Sigmoid colon (tissue), 7 donors: ENCODE results near the gene UGT3A1. TPM values are rescaled to one million over a fixed set of nuclear protein-coding genes. Genes with fewer than 3 reads are reported as not detected.
A peak's percentile ranks its signal among the peaks of the same experiment; 100 is the strongest.

Experiments
- DNase-seq: peaks from one replicate; pipeline ENCODE4 v3.0.0-alpha.2; 2019
- H3K27ac ChIP-seq, 4 donors: fragments of 200-600 bp; sonication (generic); one replicate each; pipeline ENCODE4 v1.5.1; 2016 to 2019; ENCODE audit warnings: mild to moderate bottlenecking in 1 of 4
- H3K27me3 ChIP-seq, 3 donors: fragments of 200-600 bp; sonication (generic); one replicate each; pipeline ENCODE4 v1.5.1; 2019; ENCODE audit warnings: mild to moderate bottlenecking in 1 of 3
- H3K36me3 ChIP-seq, 4 donors: fragments of 200-600 bp; sonication (generic); one replicate each; pipeline ENCODE4 v1.5.1; 2016 to 2019
- H3K4me1 ChIP-seq, 4 donors: fragments of 200-600 bp; sonication (generic); one replicate each; pipeline ENCODE4 v1.5.1; 2017 to 2019
- H3K4me3 ChIP-seq, 4 donors: fragments of 200-600 bp; sonication (generic); one replicate each; pipeline ENCODE4 v1.5.1; 2017 to 2019; ENCODE audit warnings: mild to moderate bottlenecking in 2 of 4, moderate library complexity in 1 of 4
- H3K9me3 ChIP-seq, 4 donors: fragments of 200-600 bp in 3 of 4; sonication (generic) in 3 of 4; one replicate each; pipeline versions ENCODE4 v1.5.1 to v1.6.1; 2013 to 2019
- CTCF ChIP-seq, 4 experiments: fragments of 450-650 bp in 3 of 4; fragments of 200-600 bp in 1 of 4; IDR thresholded peaks; one replicate each; pipeline ENCODE4 v1.5.1; 2016 to 2019; ENCODE audit warnings: antibody characterized with exemption in 4 of 4, mild to moderate bottlenecking in 3 of 4, moderate library complexity in 2 of 4
- EP300 ChIP-seq, 4 donors: sonication (generic); formaldehyde crosslinking; IDR thresholded peaks; one replicate each; pipeline ENCODE4 v1.6.1; 2017; ENCODE audit warnings: antibody characterized with exemption in 4 of 4
- POLR2A ChIP-seq, 2 donors: fragments of 450-650 bp; IDR thresholded peaks; one replicate each; pipeline ENCODE4 v1.6.1; 2016; ENCODE audit warnings: antibody characterized with exemption in 2 of 2, mild to moderate bottlenecking in 2 of 2, moderate library complexity in 2 of 2
- POLR2AphosphoS5 ChIP-seq, 4 donors: sonication (generic); formaldehyde crosslinking; IDR thresholded peaks; one replicate each; pipeline ENCODE4 v1.6.1; 2017; ENCODE audit warnings: antibody characterized with exemption in 4 of 4
- WGBS, 2 donors: extraction: QIAGEN DNeasy Blood & Tissue Kit; methylation state at CpG; one replicate each; pipeline ENCODE4 v1.1.7; 2013; 5-methylcytosine and 5-hydroxymethylcytosine counted together
- intact Hi-C: fragments of 100-400 bp; cut with DNase I; formaldehyde crosslinking; loops from one replicate; pipeline ENCODE4 v1.15.1; 2023
- polyA plus RNA-seq, 3 donors: library from polyadenylated mRNA; stranded (reverse); fragments of 200-250 nt; gene quantifications; one replicate each; pipeline ENCODE4 v1.2.3, GENCODE V29; 2013
- total RNA-seq, 4 donors: library from RNA; depleted of rRNA; stranded (reverse); fragments of >200 nt; gene quantifications; one replicate each; pipeline ENCODE4 v1.1.0, GENCODE V29; 2016
- donor health status: healthy with polysubstance abuse.
- donor health status: Bipolar disorder and iron deficiency.
- donor health status: healthy.

UGT3A1 gene
- total and polyA plus RNA-seq, 7 donors, result not detected

GRCh38 chr5:35926389-35927051 lies 64.7 kb downstream of the UGT3A1 start:
- H3K9me3 ChIP-seq, result no peaks in the 10 kb centered on the region
- no peak overlapping the region for H3K27ac ChIP-seq
- H3K4me3 ChIP-seq, result no peak overlapping the region
- intact Hi-C loops, result loop anchor here (5.0 kb wide), 3 partner anchors 149 to 839 kb away; partner anchors contain the start of gene SPEF2
- TF ChIP-seq POLR2AphosphoS5 (IDR thresholded peaks at IDR 0.05) (no peak), CTCF (IDR thresholded peaks at IDR 0.05) (peak; percentile 23 to 83 (median 69))
- peaks cover 0 to 7% (median 1%) of the 10 kb centered on the region in 4 donors for H3K4me1 ChIP-seq
- DNase-seq, result no peak
- no peaks in the 10 kb centered on the region for H3K36me3 ChIP-seq
- H3K27me3 ChIP-seq, result peaks cover 0 to 28% (median 0%) of the 10 kb centered on the region in 3 donors
- 42 to 50% methylated on average over 13 of the region's 13 CpGs for WGBS, 2 donors

GRCh38 chr5:35924950-35925722 lies 66.1 kb downstream of the UGT3A1 start:
- TF ChIP-seq CTCF (IDR thresholded peaks at IDR 0.05) (peak in 2 of 4 experiments; percentile 14 to 15), EP300 (IDR thresholded peaks at IDR 0.05) (no peak)
- peaks cover 0 to 7% (median 1%) of the 10 kb centered on the region in 4 donors for H3K4me1 ChIP-seq
- H3K27ac ChIP-seq, result no peak overlapping the region
- peak; percentile 68 for DNase-seq
- intact Hi-C loops, result loop anchor here (5.0 kb wide), 3 partner anchors 148 to 838 kb away; partner anchors contain the start of gene SPEF2
- no peaks in the 10 kb centered on the region for H3K9me3 ChIP-seq
- no peak overlapping the region for H3K4me3 ChIP-seq
- 10 to 15% methylated on average over 21 of the region's 21 CpGs for WGBS, 2 donors
- peaks cover 0 to 28% (median 0%) of the 10 kb centered on the region in 3 donors for H3K27me3 ChIP-seq
- H3K36me3 ChIP-seq, result no peaks in the 10 kb centered on the region

- H3K27me3 ChIP-seq, result peaks cover 0 to 28% (median 0%) of the 10 kb centered on the region in 3 donors
- WGBS, 2 donors, result 49 to 52% methylated on average over 10 of the region's 10 CpGs
- TF ChIP-seq POLR2A (IDR thresholded peaks at IDR 0.05) (no peak), CTCF (IDR thresholded peaks at IDR 0.05) (no peak), POLR2AphosphoS5 (IDR thresholded peaks at IDR 0.05) (no peak), EP300 (IDR thresholded peaks at IDR 0.05) (no peak)
These were observed 66.9 kb downstream of the UGT3A1 start for GRCh38 chr5:35924122-35924949.

GRCh38 chr5:35922468-35922867 lies 68.7 kb downstream of the UGT3A1 start:
- Histone ChIP-seq H3K27me3 (peaks cover 0 to 28% (median 0%) of the 10 kb centered on the region in 3 donors), H3K9me3 (no peaks in the 10 kb centered on the region), H3K36me3 (no peaks in the 10 kb centered on the region), H3K4me3 (no peak overlapping the region), H3K27ac (no peak overlapping the region), H3K4me1 (peaks cover 0 to 7% (median 1%) of the 10 kb centered on the region in 4 donors)
- 70 to 83% methylated on average over 7 of the region's 7 CpGs for WGBS, 2 donors
- no peak for TF ChIP-seq POLR2AphosphoS5 (IDR thresholded peaks at IDR 0.05)
- TF ChIP-seq POLR2A (IDR thresholded peaks at IDR 0.05), result no peak
- intact Hi-C loops, result no loop called here
- DNase-seq, result no peak

More at GRCh38 chr5:35924122-35924949, 66.9 kb downstream of the UGT3A1 start:
- H3K4me1 ChIP-seq, result peaks cover 0 to 7% (median 1%) of the 10 kb centered on the region in 4 donors
- no peak overlapping the region for H3K4me3 ChIP-seq
- intact Hi-C loops, result no loop called here
- no peaks in the 10 kb centered on the region for H3K36me3 ChIP-seq
- no peak for DNase-seq
- H3K27ac ChIP-seq, result no peak overlapping the region
- no peaks in the 10 kb centered on the region for H3K9me3 ChIP-seq
